Central memory CD8-positive, alpha-beta T cell (primary cell): ENCODE results near the gene OSBPL5.

ENCODE experiments used
- ATAC-seq: fragments of 150-1000 bp; cut with Tn5 transposase; replicated peaks from 2 replicates; pipeline ENCODE4 v1.10.0; 2022; ENCODE audit warnings: mild to moderate bottlenecking, moderate FRiP score, moderate number of reproducible peaks; ENCODE audit not compliant: poor library complexity, severe bottlenecking; ENCODE audit errors: extremely low read depth
- DNase-seq, 2 donors: peaks; one replicate each; pipeline ENCODE4 v3.0.0; 2021; ENCODE audit warnings: low spot score in 2 of 2
- H3K27ac Mint-ChIP-seq: one replicate; pipeline ENCODE4 v1.8.0; 2022; ENCODE audit warnings: low read depth, mild to moderate bottlenecking, moderate library complexity, mixed read lengths
- H3K27me3 Mint-ChIP-seq: one replicate; pipeline ENCODE4 v1.8.0; 2022; ENCODE audit warnings: mixed read lengths
- H3K36me3 Mint-ChIP-seq: one replicate; pipeline ENCODE4 v1.8.0; 2022; ENCODE audit warnings: mild to moderate bottlenecking, moderate library complexity, mixed read lengths; ENCODE audit not compliant: insufficient read depth
- H3K4me1 Mint-ChIP-seq: one replicate; pipeline ENCODE4 v1.8.0; 2022; ENCODE audit warnings: mixed read lengths
- H3K4me3 Mint-ChIP-seq: one replicate; pipeline ENCODE4 v1.8.0; 2022; ENCODE audit warnings: mild to moderate bottlenecking, moderate library complexity, mixed read lengths
- H3K9me3 Mint-ChIP-seq: one replicate; pipeline ENCODE4 v1.8.0; 2022; ENCODE audit warnings: mixed read lengths

Gene OSBPL5

DNA sequence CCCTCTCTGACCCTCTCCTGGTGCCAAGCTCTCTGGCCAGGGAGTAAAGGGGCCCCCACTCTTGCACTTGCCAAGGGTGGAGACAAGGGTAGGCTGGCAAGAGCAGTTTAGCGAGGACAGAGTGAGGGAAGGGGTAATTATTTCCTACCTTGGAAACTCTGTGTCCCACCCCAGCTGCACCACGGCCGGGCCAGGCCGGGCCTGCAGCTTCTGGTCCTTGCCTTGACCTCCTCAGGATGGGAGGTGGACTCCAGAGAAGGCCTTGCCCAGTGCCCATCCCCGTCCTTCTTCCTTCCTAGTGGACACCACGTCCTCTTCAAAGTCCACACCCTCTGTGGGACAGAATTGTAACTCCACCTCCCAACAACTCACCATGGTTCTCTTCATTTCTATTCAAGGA lies 18.4 kb upstream of the OSBPL5 start:
- Mint-ChIP-seq H3K4me1 (no peaks in the 10 kb centered on the region), H3K27ac (no peak overlapping the region), H3K9me3 (no peaks in the 10 kb centered on the region), H3K27me3 (no peaks in the 10 kb centered on the region), H3K36me3 (no peaks in the 10 kb centered on the region), H3K4me3 (no peak overlapping the region)
- no peak for ATAC-seq
- no peak for DNase-seq

DNA sequence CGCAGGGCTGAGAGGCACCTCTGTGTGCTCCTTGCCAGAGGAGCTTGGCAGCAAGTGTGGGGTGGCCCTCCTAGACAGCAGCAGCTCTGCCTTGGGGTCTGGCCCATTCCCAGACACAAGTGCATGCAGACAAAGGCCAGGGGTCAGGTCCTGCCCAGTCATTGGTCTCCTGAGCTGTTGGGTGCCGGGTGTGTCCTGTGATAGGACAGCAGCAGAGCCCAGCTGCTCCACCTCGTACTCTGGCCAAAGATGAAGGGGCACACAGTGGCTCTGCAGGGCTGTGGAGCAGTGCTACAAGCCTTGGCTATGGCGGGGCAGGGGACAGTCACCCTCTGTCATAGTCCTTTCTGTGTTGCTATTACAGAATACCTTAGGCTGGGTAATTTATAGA lies 17.3 kb upstream of the OSBPL5 start:
- no peak for ATAC-seq
- no peak for DNase-seq
- Mint-ChIP-seq H3K27ac (no peak overlapping the region), H3K36me3 (no peaks in the 10 kb centered on the region), H3K4me1 (no peaks in the 10 kb centered on the region), H3K9me3 (no peaks in the 10 kb centered on the region), H3K4me3 (no peak overlapping the region), H3K27me3 (no peaks in the 10 kb centered on the region)

GRCh38 chr11:3181725-3182461 lies 16.8 kb upstream of the OSBPL5 start:
- Mint-ChIP-seq H3K27me3 (no peaks in the 10 kb centered on the region), H3K27ac (no peak overlapping the region), H3K4me3 (no peak overlapping the region), H3K4me1 (no peaks in the 10 kb centered on the region), H3K36me3 (no peaks in the 10 kb centered on the region), H3K9me3 (no peaks in the 10 kb centered on the region)
- no peak for ATAC-seq
- DNase-seq = no peak

GRCh38 chr11:3180869-3181268 lies 15.8 kb upstream of the OSBPL5 start:
- H3K27me3 Mint-ChIP-seq = no peaks in the 10 kb centered on the region
- H3K9me3 Mint-ChIP-seq = peaks cover under 1% of the 10 kb centered on the region
- H3K27ac Mint-ChIP-seq = no peak overlapping the region
- H3K36me3 Mint-ChIP-seq = no peaks in the 10 kb centered on the region
- ATAC-seq (no peak), DNase-seq (no peak)
- no peak overlapping the region for H3K4me3 Mint-ChIP-seq
- no peaks in the 10 kb centered on the region for H3K4me1 Mint-ChIP-seq

DNA sequence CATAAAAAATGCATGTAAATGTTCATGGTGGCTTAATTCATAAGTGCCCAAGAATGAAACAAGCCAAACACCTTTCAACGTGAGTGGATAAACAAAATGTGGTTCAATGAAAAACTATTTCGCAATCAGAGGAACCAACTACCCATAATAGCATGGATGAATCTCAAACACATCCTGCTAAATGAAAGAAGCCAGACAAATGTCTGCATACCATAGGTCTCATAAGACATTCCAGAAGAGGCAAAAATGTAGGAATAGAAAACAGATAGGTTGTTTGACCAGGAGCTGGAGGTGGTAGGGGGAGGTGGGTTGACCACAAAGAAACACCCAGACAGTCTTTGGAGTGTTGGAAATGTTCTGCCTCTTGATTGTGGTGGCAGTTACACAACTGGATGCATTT lies 13.2 kb upstream of the OSBPL5 start:
- DNase-seq (no peak), ATAC-seq (no peak)
- H3K27ac Mint-ChIP-seq = no peak overlapping the region
- H3K4me1 Mint-ChIP-seq = no peaks in the 10 kb centered on the region
- no peaks in the 10 kb centered on the region for H3K27me3 Mint-ChIP-seq
- H3K4me3 Mint-ChIP-seq = no peak overlapping the region
- H3K9me3 Mint-ChIP-seq = peaks cover 6% of the 10 kb centered on the region
- no peaks in the 10 kb centered on the region for H3K36me3 Mint-ChIP-seq

GRCh38 chr11:3177931-3178330 lies 12.8 kb upstream of the OSBPL5 start:
- Mint-ChIP-seq H3K36me3 (no peaks in the 10 kb centered on the region), H3K9me3 (peaks cover 6% of the 10 kb centered on the region)

GRCh38 chr11:3176487-3176886 lies 11.4 kb upstream of the OSBPL5 start:
- Mint-ChIP-seq H3K4me3 (no peak overlapping the region), H3K4me1 (no peaks in the 10 kb centered on the region), H3K9me3 (peaks cover 6% of the 10 kb centered on the region), H3K27ac (no peak overlapping the region), H3K27me3 (no peaks in the 10 kb centered on the region), H3K36me3 (no peaks in the 10 kb centered on the region)
- DNase-seq (no peak), ATAC-seq (no peak)

More at GRCh38 chr11:3177931-3178330, 12.8 kb upstream of the OSBPL5 start:
- Mint-ChIP-seq H3K27me3 (no peaks in the 10 kb centered on the region), H3K4me1 (no peaks in the 10 kb centered on the region), H3K27ac (no peak overlapping the region), H3K4me3 (no peak overlapping the region)
- ATAC-seq (no peak), DNase-seq (no peak)

GRCh38 chr11:3175194-3175593 lies 10.1 kb upstream of the OSBPL5 start:
- H3K27ac Mint-ChIP-seq = no peak overlapping the region
- DNase-seq (no peak), ATAC-seq (no peak)
- peaks cover 1% of the 10 kb centered on the region for H3K27me3 Mint-ChIP-seq
- no peaks in the 10 kb centered on the region for H3K4me1 Mint-ChIP-seq
- H3K4me3 Mint-ChIP-seq = no peak overlapping the region
- peaks cover 6% of the 10 kb centered on the region for H3K9me3 Mint-ChIP-seq
- H3K36me3 Mint-ChIP-seq = no peaks in the 10 kb centered on the region

DNA sequence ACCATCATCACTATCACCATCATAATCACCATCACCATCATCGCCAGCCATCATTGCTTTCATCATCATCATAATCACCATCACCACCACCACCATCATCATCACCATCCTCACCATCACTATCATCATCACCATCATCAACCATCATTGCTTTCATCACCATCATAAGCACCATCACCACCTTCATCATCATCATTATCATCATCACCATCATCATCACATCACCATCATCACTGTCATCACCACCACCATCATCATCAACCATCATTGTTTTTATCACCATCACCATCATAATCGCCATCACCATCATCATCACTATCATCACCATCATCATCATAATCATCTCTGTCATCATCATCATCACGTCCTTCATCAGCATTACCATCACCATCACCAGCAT lies 9.3 kb upstream of the OSBPL5 start:
- Mint-ChIP-seq H3K27ac (no peak overlapping the region), H3K36me3 (no peaks in the 10 kb centered on the region)
- no peak for DNase-seq

DNA sequence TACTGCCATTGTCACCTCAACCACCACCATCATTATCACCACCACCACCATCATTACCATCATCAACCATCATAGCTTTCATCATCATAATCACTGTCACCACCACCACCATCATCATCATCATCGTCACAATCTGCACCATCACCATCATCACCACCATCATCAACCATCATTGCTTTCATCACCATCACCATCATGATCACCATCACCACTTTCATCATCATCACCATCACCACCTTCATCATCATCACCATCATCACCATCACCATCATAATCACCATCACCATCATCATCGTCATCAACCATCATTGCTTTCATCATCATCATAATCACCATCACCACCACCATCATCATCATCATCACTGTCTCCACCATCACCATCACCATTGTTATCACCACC lies 8.7 kb upstream of the OSBPL5 start:
- no peak overlapping the region for H3K27ac Mint-ChIP-seq
- no peak overlapping the region for H3K4me3 Mint-ChIP-seq
- H3K27me3 Mint-ChIP-seq = peaks cover 10% of the 10 kb centered on the region
- ATAC-seq (no peak), DNase-seq (no peak)
- H3K4me1 Mint-ChIP-seq = peaks cover 5% of the 10 kb centered on the region
- H3K9me3 Mint-ChIP-seq = peaks cover 6% of the 10 kb centered on the region
- H3K36me3 Mint-ChIP-seq = no peaks in the 10 kb centered on the region

More for the DNA sequence above, 9.3 kb upstream of the OSBPL5 start:
- Mint-ChIP-seq H3K27me3 (peaks cover 9% of the 10 kb centered on the region), H3K4me1 (peaks cover 5% of the 10 kb centered on the region), H3K9me3 (peaks cover 6% of the 10 kb centered on the region), H3K4me3 (no peak overlapping the region)
- ATAC-seq = no peak

GRCh38 chr11:3171931-3172560 lies 6.9 kb upstream of the OSBPL5 start:
- Mint-ChIP-seq H3K9me3 (peaks cover 6% of the 10 kb centered on the region), H3K4me3 (no peak overlapping the region), H3K27ac (no peak overlapping the region), H3K27me3 (peaks cover 10% of the 10 kb centered on the region), H3K36me3 (no peaks in the 10 kb centered on the region), H3K4me1 (peaks cover 5% of the 10 kb centered on the region)
- ATAC-seq (no peak), DNase-seq (no peak)

DNA sequence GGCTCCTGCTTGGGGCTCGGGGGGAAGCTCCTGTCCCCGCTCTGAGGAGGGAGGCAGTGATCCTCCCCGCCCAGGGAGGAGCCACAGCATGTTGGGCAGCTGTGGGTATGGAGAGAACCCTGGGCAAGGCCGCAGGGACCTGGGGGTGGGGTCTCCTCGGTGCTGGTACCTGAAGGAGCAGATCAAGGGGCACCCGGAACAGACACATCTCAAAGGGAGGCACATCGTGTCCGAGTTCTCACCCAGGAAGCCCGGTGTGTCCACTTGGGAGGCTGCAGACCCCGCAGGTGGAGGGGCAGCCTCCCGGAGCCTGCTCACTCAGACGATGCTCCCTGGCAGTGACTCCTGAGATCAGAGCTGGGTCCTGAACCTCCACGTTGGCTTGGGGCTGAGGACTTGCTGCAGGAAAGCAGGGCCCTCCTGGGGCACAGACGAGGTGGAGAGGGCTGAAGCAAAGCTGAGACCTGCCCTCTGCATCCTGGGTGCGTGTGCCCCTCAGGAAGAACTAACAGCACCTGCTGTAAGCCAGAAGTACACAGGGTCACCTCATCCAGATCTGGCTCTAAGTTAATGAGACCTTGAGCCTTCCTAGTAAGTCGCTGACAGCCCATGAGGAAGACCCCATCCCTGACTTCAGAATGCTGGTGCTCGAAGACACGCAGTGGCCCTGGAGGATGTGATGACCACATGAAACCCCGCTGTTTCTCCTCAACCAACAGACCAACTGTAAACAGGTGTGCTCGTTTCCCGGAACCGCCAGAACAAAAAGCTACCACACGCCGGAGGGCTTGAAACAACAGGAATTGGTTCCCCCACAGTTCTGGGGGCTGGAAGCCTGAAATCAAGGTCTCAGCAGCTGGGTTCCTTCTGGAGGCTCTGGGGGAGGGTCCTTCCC lies 5.9 kb upstream of the OSBPL5 start:
- peaks cover 5% of the 10 kb centered on the region for H3K4me1 Mint-ChIP-seq

More for the DNA sequence above, 5.9 kb upstream of the OSBPL5 start:
- peaks cover 6% of the 10 kb centered on the region for H3K9me3 Mint-ChIP-seq
- peaks cover 10% of the 10 kb centered on the region for H3K27me3 Mint-ChIP-seq
- DNase-seq (no peak), ATAC-seq (no peak)
- no peak overlapping the region for H3K27ac Mint-ChIP-seq
- H3K4me3 Mint-ChIP-seq = no peak overlapping the region
- no peaks in the 10 kb centered on the region for H3K36me3 Mint-ChIP-seq
